Measurements from ENCODE around the gene NXT1.
"Not testable (repeated sequence)": the region's sequence is repeated elsewhere in the genome, so short reads cannot be mapped to it uniquely, and the experiment has no call there.

Gene NXT1

DNA sequence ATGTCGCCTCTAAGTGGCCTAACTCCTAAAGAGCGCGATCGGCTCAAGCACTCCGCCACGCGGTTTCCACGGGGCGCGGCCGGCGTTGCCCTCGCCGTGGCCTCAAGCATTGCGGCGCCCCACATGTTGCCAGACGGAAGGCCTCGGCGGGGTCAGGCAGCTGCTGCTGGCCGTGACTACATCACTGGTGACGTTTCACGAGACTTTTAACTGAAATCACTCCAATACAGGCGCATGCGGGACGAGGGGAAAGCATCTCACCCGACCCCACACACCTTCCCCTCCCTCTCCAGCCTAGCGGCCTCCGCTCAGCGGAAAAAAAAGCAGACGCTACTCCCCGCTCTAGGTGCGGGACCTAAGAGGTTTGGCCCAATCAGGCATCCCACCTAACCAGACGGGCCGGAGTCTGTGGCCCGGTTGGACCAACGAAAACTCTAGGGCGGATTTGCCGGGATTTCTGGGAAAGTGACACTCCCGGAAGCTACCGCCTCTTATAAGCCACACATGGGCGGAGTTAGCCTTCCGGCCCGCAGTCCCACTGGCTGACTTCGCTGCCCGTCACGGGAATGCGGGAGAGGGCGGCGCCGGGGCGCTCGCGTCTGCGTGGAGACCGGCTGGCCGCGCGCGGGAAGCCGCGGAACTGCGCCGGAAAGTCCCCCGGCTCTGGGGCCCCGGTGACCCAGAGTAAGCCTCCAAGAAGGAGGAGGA is at the start of gene NXT1:
Gene NXT1 (plus strand): TSS at position 596 of the 708 bp plus-strand sequence. CDS start 3,251 bp downstream, outside the sequence.
- DNase-seq: peak; percentile 97
- in situ Hi-C loops (cut with MboI; ENCODE audit: low pct_unique_long_range_greater_than_20kb, low sequenced_read_pairs): no loop called here

DNA sequence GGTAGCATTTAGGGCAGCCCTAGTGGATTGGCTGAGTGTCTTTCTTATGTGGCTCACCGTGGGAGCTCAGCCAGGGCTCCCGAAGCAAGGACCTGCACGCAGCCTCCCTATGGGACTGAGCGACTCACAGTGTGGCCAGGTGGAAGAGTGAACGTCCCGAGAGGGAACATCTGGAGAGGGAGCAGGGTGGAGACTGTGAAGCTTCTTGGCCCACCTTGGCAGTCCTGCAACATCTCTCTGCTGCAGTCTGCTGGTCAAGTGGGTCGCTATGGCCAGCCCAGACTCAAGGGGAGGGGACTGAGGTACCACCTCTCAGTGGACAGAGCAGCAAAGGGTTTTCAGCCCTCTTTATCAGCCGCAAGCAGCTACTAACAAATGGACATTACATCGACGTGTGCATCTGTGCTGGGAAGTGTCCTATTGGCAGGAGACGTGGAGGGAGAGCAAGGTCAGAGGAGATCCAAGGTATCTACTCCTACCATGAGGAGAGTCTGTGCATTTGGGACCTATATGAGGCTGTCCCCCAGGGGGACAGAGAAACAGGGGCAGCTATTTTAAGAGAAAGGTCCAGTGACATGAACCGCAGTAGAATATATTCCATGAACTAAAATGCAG is 49.0 kb upstream of the NXT1 start:
- in situ Hi-C loops (cut with MboI; ENCODE audit: low pct_unique_long_range_greater_than_20kb, low sequenced_read_pairs): no loop called here
- no peak for DNase-seq

DNA sequence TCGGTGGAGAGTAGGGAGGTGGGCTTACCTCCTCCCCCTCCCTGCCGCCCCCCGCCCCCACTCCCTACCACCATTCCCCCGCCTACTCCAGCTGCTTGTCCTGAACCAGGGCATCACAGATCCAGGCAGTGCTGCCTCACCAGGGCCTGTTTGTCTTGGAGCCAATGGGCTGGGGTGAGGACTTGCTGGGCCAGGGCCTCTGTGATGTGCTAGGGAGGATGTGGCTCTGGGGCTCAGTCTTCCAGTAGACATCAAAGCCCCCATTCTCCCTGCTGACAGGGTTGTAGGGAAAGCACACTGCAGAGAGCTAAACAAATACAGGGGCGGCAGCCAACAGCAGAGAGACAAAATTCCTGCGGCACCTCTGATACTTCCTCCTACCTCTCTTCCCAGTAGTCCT is 48.2 kb upstream of the NXT1 start:
- DNase-seq: no peak
- in situ Hi-C loops (cut with MboI; ENCODE audit: low pct_unique_long_range_greater_than_20kb, low sequenced_read_pairs): no loop called here

DNA sequence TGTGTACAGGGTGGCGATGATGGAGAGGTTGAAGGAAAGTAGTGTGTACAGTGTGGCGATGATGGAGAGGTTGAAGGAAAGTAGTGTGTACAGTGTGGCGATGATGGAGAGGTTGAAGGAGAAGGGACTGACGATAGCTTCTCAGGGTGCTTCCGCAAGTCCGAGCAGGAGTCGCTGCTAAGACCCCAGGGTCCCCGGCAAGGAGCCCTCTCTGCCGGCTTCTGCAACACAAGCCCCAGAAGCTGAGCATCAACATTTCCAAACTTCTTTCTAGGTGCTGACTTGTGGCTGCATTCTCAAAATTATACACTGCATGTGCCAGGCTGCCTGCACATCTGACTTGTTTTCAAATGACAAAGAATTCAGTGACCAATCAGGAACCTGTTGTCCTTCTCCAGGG is 47.8 kb upstream of the NXT1 start:
- in situ Hi-C loops (cut with MboI; ENCODE audit: low pct_unique_long_range_greater_than_20kb, low sequenced_read_pairs): no loop called here
- DNase-seq: no peak

DNA sequence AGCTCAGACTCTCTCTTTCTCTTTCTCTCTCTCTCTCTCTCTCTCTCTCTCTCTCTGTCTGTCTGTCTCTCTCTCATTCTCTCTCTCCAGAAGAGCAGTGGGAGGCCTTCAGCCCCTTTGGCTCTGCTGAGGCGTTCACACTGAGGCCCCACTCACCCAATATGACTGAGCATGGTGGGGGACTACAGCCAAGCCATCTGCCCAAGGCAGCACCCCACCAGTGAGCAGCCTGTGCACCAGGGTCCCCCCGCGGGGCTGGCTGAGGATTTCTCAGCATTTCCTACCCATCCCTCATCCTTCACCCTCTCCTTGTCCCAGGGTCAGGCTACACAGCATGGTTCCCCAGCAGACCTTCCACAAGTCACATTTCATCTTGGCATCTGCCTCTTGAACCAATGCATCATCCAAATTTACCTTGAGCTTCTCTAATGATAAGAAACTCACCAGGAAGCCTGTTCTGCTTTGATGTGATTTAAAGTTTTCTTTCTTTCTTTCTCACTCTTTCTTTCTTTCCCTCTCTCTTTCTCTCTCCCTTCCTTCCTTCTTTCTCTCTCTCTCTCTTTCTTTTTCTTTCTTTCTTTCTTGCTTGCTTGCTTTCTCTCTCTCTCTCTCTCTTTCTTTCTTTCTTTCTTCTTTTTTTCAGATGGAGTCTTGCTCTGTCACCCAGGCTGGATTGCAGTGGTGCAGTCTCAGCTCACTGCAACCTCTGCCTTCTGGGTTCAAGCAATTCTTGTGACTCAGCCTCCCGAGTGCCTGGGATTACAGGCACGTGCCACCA is 47.1 kb upstream of the NXT1 start:
- no peak for DNase-seq
- in situ Hi-C loops (cut with MboI; ENCODE audit: low pct_unique_long_range_greater_than_20kb, low sequenced_read_pairs): no loop called here

DNA sequence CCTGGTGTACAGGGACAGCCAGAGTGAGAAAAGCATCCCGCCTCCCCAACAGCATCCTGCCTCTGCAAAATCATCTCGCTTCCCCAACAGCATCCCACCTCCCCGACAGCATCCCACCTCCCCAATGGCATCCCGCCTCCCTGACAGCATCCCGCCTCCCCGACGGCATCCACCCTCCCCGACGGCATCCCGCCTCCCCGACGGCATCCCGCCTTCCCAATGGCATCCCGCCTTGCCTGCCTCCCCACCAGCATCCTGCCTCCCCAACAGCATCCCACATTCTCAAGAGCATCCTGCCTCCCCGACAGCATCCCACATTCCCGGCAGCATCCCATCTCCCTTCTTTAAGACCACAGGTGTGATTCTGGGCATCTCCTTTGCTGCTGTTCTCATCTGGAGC is 46.0 kb upstream of the NXT1 start:
- DNase-seq: no peak
- in situ Hi-C loops (cut with MboI; ENCODE audit: low pct_unique_long_range_greater_than_20kb, low sequenced_read_pairs): no loop called here

DNA sequence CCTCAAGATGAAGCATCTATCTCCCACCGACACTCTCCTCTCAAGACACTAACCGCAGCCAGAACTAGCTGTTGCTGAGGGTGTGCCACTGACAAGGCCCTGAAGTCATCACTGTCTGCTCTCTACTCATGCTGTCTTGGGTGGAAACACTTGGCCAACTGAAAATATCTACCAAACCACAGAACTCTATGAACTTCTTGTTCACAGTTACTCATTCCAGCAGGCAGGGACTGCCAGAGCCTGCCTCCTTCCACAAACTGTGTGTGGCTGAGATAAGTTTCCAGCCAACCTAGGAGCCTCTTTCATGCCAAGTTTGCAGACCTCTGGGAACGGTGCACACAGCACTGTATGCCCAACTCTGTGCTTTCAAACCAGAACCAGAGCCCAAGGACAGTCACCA is 45.5 kb upstream of the NXT1 start:
- in situ Hi-C loops (cut with MboI; ENCODE audit: low pct_unique_long_range_greater_than_20kb, low sequenced_read_pairs): no loop called here
- no peak for DNase-seq

DNA sequence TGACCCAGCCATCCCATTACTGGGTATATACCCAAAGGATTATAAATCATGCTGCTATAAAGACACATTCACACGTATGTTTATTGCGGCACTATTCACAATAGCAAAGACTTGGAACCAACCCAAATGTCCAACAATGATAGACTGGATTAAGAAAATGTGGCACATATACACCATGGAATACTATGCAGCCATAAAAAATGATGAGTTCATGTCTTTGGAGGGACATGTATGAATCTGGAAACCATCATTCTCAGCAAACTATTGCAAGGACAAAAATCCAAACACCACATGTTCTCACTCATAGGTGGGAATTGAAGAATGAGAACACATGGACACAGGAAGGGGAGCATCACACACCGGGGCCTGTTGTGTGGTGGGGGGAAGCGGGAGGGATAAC is 43.2 kb upstream of the NXT1 start:
- in situ Hi-C loops (cut with MboI; ENCODE audit: low pct_unique_long_range_greater_than_20kb, low sequenced_read_pairs); DNase-seq: not testable (repeated sequence)

DNA sequence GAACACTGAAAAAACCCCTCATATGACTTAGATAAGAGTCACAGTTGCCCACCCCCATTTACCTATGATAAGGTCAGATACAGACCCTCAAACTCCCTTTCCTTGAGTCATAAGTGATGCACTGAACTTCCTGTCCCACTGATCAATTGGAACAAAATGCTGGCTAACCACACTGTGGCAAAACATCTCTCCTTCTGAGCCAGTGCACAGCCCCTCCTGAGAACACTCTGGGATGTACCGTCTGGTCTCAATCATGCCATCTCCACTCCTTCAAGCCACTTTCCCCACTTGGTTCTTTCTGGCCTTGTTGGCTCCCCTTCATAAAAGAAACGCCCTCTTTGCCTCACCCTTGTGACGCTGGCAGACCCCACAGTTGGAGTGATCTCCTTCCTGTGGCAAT is 42.6 kb upstream of the NXT1 start:
- in situ Hi-C loops (cut with MboI; ENCODE audit: low pct_unique_long_range_greater_than_20kb, low sequenced_read_pairs): no loop called here

DNA sequence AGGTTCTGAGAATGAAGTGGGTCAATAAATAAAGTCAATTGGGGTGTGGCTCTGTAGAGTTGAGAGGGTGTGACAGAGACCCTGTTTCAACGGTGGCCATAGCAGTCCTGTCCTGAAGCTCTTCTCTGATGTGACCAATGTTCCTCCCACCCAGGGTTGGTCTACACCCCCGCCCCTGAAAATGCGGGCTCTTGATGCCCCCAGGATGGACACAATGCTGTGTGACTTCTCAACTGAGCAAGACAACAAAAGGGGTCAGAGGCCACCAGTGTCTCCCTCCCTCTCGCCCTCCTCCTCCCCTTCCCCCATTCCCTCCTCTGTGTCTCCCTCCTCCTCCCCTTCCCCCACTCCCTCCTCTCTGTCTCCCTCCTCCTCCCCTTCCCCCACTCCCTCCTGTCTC is 41.7 kb upstream of the NXT1 start:
- in situ Hi-C loops (cut with MboI; ENCODE audit: low pct_unique_long_range_greater_than_20kb, low sequenced_read_pairs): no loop called here
- DNase-seq: no peak

More for the DNA sequence above, 42.6 kb upstream of the NXT1 start:
- DNase-seq: no peak

DNA sequence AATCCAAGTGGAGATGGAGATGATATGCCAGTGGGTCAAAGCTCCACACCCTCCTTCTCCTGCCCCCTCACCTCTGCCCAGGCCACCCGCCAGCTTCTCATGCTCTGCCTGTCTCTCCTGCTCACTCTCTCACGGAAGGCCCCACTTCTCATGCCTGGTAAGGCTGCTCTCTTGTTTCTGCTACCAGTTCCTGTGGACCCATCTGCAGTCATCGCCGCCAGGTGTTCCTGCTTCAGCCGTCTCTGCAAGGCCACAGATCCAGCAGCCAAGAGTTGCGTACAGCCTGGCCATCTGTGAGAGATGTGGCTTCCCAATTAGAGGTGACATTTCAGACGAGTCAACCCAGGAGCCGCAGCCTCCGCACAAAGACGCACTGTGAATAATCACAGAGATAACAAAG is 40.8 kb upstream of the NXT1 start:
- in situ Hi-C loops (cut with MboI; ENCODE audit: low pct_unique_long_range_greater_than_20kb, low sequenced_read_pairs): no loop called here
- no peak for DNase-seq

DNA sequence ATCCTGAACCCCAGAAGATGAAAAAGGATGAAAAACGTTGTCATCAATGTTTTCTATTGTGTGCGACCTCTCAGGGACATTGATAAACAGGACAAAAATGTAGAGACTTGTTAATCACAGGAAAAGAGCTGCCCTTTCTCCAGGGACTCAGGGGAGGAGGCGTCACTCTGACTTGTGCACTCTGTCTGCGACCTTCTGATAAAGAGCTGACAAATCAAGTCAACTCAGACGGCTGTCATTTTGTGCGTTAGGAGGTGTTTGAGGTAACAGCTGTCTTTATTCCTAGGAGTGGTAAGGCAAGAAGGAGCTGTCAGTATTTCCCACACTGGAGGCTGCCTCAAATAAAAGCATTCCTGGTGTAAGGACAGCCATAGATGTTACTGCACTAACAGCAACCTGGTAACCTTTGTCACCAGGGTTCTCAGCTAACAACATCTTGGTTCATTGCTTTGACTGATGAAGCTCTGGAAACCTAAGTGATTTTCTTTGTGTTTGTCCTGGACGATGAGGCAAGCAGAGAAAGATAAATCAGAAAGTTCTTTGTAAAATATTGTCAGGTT is 38.6 kb upstream of the NXT1 start:
- in situ Hi-C loops (cut with MboI; ENCODE audit: low pct_unique_long_range_greater_than_20kb, low sequenced_read_pairs): no loop called here

DNA sequence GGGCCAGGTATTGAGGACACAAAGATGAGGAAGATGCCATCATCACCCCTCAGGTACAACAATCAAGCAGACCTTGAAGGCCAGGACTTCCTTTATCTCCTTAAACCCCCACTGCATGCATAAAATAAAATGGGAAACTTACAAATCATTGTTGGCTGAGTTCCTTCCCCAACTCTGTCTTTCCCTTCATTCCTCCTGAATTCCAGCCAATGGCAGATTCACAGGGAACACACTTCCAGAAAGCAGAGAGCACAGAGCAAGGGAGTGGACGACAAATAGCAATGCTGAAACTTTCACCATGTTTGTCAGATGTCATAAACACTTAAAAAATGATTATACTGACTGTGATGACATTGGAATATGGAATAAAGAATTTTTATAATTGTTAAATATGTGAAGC is 37.3 kb upstream of the NXT1 start:
- DNase-seq: no peak
- in situ Hi-C loops (cut with MboI; ENCODE audit: low pct_unique_long_range_greater_than_20kb, low sequenced_read_pairs): no loop called here

More for the DNA sequence above, 38.6 kb upstream of the NXT1 start:
- DNase-seq: no peak

DNA sequence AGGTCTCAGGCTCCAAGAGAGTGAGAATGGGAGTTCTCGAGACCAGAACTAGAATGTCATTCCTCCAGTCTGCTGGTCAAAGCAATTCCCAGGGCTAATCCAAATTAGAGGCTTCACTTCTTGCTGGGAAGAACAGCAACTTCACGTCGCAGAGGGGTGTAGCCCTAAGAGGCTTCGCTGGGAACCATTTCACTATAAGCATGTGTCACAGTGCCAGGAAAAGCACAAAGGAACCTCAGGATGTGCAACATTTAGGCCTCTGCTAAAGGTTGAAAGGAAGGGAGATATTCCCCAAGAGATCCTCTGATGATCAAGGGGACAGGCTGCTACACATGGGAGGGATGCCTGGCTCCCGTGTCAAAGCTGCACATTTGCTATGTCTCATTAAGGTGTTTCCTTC is 35.9 kb upstream of the NXT1 start:
- in situ Hi-C loops (cut with MboI; ENCODE audit: low pct_unique_long_range_greater_than_20kb, low sequenced_read_pairs): no loop called here
- no peak for DNase-seq

DNA sequence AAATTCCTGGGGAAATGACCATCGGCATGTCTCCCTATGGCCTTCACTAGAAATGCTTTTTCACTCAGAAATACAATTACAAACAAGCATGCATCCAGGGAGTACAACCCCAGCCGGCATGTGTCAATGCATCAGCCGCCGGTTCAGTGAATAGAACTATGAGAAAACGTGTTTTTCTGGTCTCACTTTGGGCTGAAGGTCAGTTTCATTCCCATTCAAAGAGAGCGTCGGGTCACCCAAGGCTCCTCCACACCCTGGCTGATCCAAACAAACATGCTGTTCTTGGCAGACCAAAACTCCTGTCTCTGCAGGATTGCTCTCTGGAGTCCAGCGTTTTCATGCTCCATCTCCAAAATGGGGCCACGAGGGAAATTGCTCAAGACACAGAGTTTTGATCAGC is 35.5 kb upstream of the NXT1 start:
- DNase-seq: no peak
- in situ Hi-C loops (cut with MboI; ENCODE audit: low pct_unique_long_range_greater_than_20kb, low sequenced_read_pairs): no loop called here

DNA sequence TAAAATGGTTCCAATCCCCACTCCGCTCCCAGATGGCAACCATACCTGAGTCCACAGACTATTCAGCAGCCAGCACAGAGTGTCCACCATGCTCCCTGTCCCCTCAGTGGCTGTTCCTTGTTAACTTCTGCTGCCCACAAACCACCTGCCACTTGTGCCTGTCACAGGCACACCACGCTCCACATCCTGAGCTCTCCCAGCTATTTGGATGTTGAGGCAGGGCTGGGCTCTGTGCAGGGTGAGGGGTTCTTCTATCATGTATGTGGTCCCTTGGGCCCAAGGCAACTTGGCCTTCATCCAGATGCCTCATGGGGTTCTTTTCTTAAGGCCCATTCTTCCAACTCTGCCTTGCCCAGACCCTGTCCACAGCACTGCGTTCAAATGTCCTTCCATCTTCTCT is 34.0 kb upstream of the NXT1 start:
- DNase-seq: no peak
- in situ Hi-C loops (cut with MboI; ENCODE audit: low pct_unique_long_range_greater_than_20kb, low sequenced_read_pairs): no loop called here

DNA sequence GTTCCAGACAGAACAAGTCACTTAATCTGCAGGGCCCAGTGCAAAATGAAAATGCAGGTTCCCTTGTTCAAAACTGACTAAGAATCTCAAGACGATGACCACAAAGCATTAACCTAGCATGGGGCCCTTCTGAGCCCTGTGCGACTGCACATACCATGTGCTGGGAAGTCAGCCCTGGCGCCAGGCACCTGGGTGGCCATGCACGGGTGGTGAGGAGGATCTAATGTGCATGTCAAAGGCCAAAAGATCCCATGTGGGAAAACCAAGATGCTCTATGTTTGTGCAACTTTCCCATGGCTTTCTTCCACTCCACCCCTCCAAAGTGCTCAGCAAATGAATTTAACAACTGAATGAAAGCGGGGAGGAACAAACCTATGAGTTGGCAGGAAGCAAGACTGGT is 33.5 kb upstream of the NXT1 start:
- no peak for DNase-seq
- in situ Hi-C loops (cut with MboI; ENCODE audit: low pct_unique_long_range_greater_than_20kb, low sequenced_read_pairs): no loop called here

DNA sequence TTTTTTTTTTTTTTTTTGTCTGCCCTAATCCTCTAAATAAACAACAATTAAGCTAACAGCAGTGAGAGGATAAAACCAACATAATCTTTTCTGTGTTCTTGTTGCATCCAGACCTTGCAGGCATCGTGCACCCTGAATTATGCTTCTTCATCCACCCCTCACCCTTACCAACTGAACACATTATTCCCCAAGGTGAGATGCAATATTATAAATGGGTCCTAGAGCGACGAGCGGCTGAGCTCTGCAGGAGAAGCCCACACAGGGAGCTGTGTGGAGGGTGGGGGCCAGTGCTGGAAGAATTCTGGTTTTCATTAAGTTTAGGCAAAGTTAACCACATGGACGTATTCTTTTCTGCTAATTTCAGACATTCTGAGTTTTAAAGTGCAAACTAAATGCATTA is 32.2 kb upstream of the NXT1 start:
- no peak for DNase-seq
- in situ Hi-C loops (cut with MboI; ENCODE audit: low pct_unique_long_range_greater_than_20kb, low sequenced_read_pairs): no loop called here

DNA sequence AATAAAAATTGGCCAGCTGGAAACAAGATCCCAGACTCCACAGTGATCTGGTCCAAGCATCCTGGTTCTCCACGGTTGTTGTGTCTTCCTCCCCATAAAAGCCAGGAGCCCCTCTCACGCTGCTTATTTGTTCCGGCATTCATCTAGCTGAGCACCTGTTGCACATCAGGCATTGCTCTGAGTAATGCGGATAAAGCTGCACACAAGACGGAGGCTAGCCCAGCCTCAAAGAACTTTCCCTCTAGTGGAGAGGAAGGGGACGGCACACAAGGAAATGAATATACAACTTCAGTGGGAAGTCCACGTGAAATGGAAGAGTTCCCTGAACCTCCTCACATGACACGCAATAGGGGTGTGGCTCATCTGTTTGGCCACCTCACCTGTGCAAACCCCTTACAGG is 30.3 kb upstream of the NXT1 start:
- no peak for DNase-seq
- in situ Hi-C loops (cut with MboI; ENCODE audit: low pct_unique_long_range_greater_than_20kb, low sequenced_read_pairs): no loop called here

DNA sequence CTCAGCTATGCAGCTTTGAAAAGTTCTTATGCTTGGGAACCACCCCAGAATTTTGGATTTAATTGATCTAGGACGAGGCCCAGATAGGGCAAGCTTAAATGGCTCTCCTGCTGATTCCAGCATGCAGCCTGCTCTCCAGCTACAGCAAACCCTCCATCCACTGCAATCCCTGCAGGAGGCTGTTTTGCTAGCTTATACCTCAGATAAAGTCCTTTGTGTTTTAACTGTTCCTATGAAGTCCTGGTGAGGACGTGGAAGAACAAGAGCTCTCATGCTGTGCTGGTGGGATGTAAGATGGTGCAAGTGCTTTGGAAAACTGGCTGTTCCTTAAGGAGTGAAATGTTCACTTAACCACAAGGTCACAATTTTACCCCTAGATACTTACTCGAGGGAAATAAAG is 25.5 kb upstream of the NXT1 start:
- in situ Hi-C loops (cut with MboI; ENCODE audit: low pct_unique_long_range_greater_than_20kb, low sequenced_read_pairs): loop anchor here (25.0 kb wide), 3 partner anchors 113 to 988 kb away; no protein-coding TSS in a partner anchor
- no peak for DNase-seq

All from KBM-7 (cell line).